NCI-H2107 treated with DMSO at 0.1 percent for 48 hours (cell line): ENCODE measurements around the gene NEK7.

Experiments used
- DNase-seq: peaks from one replicate; lab custom pipeline; 2025; ENCODE audit not compliant: unreplicated experiment; lab: John Stamatoyannopoulos, UW

Gene NEK7

GRCh38 chr1:198330982-198331615, 174.3 kb downstream of the NEK7 start:
- DNase-seq: no peak

- DNase-seq: no peak
Observed at GRCh38 chr1:198333744-198334143, 176.9 kb downstream of the NEK7 start.

- DNase-seq: no peak
Observed at GRCh38 chr1:198335663-198336062, 178.9 kb downstream of the NEK7 start.

- DNase-seq: no peak
Observed at GRCh38 chr1:198337886-198338285, 181.1 kb downstream of the NEK7 start.

GRCh38 chr1:198340139-198340538, 183.3 kb downstream of the NEK7 start:
- no peak for DNase-seq

- DNase-seq: no peak
Observed at GRCh38 chr1:198346178-198346577, 189.4 kb downstream of the NEK7 start.

GRCh38 chr1:198350456-198350855, 193.7 kb downstream of the NEK7 start:
- no peak for DNase-seq

GRCh38 chr1:198352975-198353695, 196.3 kb downstream of the NEK7 start:
- DNase-seq: no peak

- no peak for DNase-seq
Observed at GRCh38 chr1:198357937-198358336, 201.1 kb downstream of the NEK7 start.

GRCh38 chr1:198359024-198359653, 202.3 kb downstream of the NEK7 start:
- no peak for DNase-seq

- no peak for DNase-seq
Observed at GRCh38 chr1:198360208-198360729, 203.5 kb downstream of the NEK7 start.

GRCh38 chr1:198361237-198361767, 204.5 kb downstream of the NEK7 start:
- DNase-seq: no peak

GRCh38 chr1:198363625-198364151, 206.9 kb downstream of the NEK7 start:
- DNase-seq: no peak

GRCh38 chr1:198364471-198364870, 207.7 kb downstream of the NEK7 start:
- DNase-seq: no peak

GRCh38 chr1:198367296-198367695, 210.5 kb downstream of the NEK7 start:
- no peak for DNase-seq

GRCh38 chr1:198370996-198371395, 214.2 kb downstream of the NEK7 start:
- no peak for DNase-seq
